Measurements from ENCODE around the gene RFFL. TPM values are rescaled to one million over a fixed set of nuclear protein-coding genes. Genes with fewer than 3 reads are reported as not detected.
A peak's percentile ranks its signal among the peaks of the same experiment; 100 is the strongest.

The RFFL gene
- total and polyA plus RNA-seq, 9 of the 15 experiments (the other 6 are each of a cell fraction or from before 2014, with no cell fraction given): 3.4 to 18.1 (median 12.8) TPM

GRCh38 chr17:35063514-35064223 is at the start of gene RFFL (continued):
- TF ChIP-seq SRF (CRISPR knock-in tag; IDR thresholded peaks at IDR 0.05): no peak
- no peak for TF ChIP-seq RNF219 (CRISPR knock-in tag; IDR thresholded peaks at IDR 0.05)
- peak; percentile 47; the same call in 1 of the 2 replicates for TF ChIP-seq EP300 (IDR thresholded peaks at IDR 0.05; ENCODE audit: low read length)
- TF ChIP-seq KAT7 (CRISPR knock-in tag; IDR thresholded peaks at IDR 0.05; ENCODE audit: borderline replicate concordance): no peak
- TF ChIP-seq BDP1 (IDR thresholded peaks at IDR 0.05; ENCODE audit: insufficient read depth, insufficient read length): no peak
- TF ChIP-seq ARID2 (IDR thresholded peaks at IDR 0.05): no peak; the same call in 1 of the 2 replicates
- TF ChIP-seq, protein P1, sequence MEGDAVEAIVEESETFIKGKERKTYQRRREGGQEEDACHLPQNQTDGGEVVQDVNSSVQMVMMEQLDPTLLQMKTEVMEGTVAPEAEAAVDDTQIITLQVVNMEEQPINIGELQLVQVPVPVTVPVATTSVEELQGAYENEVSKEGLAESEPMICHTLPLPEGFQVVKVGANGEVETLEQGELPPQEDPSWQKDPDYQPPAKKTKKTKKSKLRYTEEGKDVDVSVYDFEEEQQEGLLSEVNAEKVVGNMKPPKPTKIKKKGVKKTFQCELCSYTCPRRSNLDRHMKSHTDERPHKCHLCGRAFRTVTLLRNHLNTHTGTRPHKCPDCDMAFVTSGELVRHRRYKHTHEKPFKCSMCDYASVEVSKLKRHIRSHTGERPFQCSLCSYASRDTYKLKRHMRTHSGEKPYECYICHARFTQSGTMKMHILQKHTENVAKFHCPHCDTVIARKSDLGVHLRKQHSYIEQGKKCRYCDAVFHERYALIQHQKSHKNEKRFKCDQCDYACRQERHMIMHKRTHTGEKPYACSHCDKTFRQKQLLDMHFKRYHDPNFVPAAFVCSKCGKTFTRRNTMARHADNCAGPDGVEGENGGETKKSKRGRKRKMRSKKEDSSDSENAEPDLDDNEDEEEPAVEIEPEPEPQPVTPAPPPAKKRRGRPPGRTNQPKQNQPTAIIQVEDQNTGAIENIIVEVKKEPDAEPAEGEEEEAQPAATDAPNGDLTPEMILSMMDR (IDR thresholded peaks at IDR 0.05 in 2 of 3, conservative IDR thresholded peaks at IDR 0.05 in 1 of 3; ENCODE audit: insufficient read depth in 2 of 3, low read depth in 1 of 3, low read length in 3 of 3): peak; percentile 13 to 66 (median 51); a peak in 3 of 6 replicates
- TF ChIP-seq, protein P2, sequence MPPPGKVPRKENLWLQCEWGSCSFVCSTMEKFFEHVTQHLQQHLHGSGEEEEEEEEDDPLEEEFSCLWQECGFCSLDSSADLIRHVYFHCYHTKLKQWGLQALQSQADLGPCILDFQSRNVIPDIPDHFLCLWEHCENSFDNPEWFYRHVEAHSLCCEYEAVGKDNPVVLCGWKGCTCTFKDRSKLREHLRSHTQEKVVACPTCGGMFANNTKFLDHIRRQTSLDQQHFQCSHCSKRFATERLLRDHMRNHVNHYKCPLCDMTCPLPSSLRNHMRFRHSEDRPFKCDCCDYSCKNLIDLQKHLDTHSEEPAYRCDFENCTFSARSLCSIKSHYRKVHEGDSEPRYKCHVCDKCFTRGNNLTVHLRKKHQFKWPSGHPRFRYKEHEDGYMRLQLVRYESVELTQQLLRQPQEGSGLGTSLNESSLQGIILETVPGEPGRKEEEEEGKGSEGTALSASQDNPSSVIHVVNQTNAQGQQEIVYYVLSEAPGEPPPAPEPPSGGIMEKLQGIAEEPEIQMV (tag; conservative IDR thresholded peaks at IDR 0.05; ENCODE audit: low read depth): peak; percentile 55; the same call in 1 of the 2 replicates
- TF ChIP-seq ARID1B (IDR thresholded peaks at IDR 0.05): peak; percentile 83
- TF ChIP-seq PRMT5 (CRISPR knock-in tag; IDR thresholded peaks at IDR 0.05): no peak
- no peak; the same call in 1 of the 2 replicates for TF ChIP-seq ZNF175 (CRISPR knock-in tag; IDR thresholded peaks at IDR 0.05; ENCODE audit: low read depth)
- no peak for TF ChIP-seq YBX1 (IDR thresholded peaks at IDR 0.05)
- no peak for TF ChIP-seq HMG20A (CRISPR knock-in tag; conservative IDR thresholded peaks at IDR 0.05)
- no peak for TF ChIP-seq SRSF3 (IDR thresholded peaks at IDR 0.05; ENCODE audit: insufficient read depth, low read length)
- TF ChIP-seq THRB (CRISPR knock-in tag; conservative IDR thresholded peaks at IDR 0.05): no peak
- TF ChIP-seq ZNF785 (CRISPR knock-in tag; IDR thresholded peaks at IDR 0.05): no peak
- TF ChIP-seq ZBTB17 (CRISPR knock-in tag; IDR thresholded peaks at IDR 0.05): no peak
- no peak for TF ChIP-seq GTF2E2 (tag; IDR thresholded peaks at IDR 0.05)
- TF ChIP-seq, protein P3, sequence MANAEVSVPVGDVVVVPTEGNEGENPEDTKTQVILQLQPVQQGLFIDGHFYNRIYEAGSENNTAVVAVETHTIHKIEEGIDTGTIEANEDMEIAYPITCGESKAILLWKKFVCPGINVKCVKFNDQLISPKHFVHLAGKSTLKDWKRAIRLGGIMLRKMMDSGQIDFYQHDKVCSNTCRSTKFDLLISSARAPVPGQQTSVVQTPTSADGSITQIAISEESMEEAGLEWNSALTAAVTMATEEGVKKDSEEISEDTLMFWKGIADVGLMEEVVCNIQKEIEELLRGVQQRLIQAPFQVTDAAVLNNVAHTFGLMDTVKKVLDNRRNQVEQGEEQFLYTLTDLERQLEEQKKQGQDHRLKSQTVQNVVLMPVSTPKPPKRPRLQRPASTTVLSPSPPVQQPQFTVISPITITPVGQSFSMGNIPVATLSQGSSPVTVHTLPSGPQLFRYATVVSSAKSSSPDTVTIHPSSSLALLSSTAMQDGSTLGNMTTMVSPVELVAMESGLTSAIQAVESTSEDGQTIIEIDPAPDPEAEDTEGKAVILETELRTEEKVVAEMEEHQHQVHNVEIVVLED (CRISPR knock-in tag; IDR thresholded peaks at IDR 0.05): no peak
- TF ChIP-seq ZNF583 (CRISPR knock-in tag; IDR thresholded peaks at IDR 0.05): peak; percentile 72; the same call in 1 of the 2 replicates

All from K562 (cell line).